IPS-11a (cell line): ENCODE measurements around the gene CABP2.
"Not testable (repeated sequence)": the region's sequence is repeated elsewhere in the genome, so short reads cannot be mapped to it uniquely, and the experiment has no call there.

Experiments
- H3K4me3 ChIP-seq: one replicate; pipeline ENCODE4 v1.5.1; 2013; ENCODE audit warnings: low read depth, low read length, control low read depth

The CABP2 gene

DNA sequence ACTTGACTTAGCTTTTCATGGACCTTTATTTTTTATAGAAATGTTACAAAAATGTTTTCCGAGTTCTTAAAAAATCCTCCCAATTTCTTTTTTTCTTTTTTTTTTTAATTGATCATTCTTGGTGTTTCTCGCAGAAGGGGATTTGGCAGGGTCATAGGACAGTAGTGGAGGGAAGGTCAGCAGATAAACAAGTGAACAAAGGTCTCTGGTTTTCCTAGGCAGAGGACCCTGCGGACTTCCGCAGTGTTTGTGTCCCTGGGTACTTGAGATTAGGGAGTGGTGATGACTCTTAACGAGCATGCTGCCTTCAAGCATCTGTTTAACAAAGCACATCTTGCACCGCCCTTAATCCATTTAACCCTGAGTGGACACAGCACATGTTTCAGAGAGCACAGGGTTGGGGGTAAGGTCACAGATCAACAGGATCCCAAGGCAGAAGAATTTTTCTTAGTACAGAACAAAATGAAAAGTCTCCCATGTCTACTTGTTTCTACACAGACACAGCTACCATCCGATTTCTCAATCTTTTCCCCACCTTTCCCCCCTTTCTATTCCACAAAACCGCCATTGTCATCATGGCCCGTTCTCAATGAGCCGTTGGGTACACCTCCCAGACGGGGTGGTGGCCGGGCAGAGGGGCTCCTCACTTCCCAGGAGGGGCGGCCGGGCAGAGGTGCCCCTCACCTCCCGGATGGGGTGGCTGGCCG lies 45.7 kb downstream of the CABP2 start:
- H3K4me3 ChIP-seq: not testable (repeated sequence)

DNA sequence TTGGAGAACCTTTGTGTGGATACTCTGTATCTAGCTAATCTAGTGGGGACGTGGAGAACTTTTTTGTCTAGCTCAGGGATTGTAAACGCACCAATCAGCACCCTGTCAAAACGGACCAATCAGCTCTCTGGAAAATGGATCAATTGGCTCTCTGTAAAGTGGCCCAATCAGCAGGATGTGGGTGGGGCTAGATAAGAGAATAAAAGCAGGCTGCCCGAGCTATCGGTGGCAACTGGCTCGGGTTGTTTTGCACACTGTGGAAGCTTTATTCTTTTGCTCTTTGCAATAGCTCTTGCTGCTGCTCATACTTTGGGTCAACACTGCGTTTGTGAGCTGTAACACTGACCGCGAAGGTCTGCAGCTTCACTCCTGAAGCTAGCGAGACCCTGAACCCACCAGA lies 46.6 kb downstream of the CABP2 start:
- not testable (repeated sequence) for H3K4me3 ChIP-seq

DNA sequence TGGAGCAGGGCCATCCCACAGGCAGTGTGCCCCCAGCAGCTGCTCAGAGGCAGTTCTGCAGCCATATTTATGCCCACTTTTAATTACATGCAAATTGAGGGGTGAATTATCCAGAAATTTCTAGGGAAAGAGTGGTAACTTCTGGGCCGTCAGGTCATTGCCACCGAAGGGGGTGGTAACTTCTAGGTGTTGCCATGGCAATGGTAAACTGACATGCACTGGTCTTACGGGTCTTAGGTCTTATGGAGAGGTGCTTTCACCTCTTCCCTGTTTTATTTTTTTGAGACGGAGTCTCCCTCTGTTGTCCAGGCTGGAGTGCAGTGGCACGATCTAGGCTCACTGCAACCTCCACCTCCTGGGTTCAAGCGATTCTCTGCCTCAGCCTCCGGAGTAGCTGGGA lies 50.4 kb downstream of the CABP2 start:
- H3K4me3 ChIP-seq: no peak overlapping the region

DNA sequence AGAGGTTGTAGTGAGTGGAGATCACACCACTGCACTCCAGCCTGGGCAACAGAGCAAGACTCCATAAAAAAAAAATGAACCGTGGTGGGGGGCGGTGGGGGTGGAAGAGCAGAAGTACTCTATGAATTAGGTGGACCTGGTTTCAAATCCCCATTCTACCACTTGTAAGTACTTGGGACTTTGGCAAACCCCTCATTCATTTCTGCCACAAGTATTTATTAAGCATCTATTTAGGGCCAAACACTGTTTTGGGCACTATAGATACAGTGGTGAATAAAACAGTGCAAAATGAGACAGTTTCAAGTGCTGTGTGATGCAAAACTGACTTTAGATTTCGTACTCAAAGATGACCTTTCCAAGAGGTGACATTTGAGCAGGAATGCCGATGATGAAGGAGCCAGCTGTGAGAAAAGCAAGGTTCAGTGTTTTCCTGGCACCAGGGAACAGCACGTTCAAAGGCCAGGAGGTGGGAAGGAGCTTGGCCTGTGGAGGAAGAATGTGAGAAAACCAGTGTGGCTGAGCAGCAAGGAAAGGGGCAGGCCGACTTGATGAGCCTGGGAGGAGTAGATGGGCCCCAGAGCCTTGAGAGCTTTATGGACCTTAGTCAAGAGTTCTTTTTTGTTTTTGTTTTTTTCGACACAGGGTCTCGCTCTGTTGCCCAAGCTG lies 52.8 kb downstream of the CABP2 start:
- H3K4me3 ChIP-seq: no peak overlapping the region

DNA sequence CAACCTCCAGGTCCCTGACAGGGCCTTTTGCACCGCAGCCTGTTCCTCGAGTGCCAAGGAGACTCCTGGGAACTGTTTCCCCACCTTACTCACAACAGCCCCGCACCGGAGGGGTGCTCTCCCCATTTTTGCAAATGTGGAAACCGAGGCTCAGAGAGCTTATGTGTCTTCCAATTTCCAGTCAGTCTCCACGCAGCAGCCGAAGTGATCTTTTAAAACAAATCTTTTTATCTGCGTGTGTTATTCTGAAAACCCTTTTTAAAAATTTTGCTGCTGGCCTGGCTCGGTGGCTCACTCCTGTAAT lies 53.8 kb downstream of the CABP2 start:
- H3K4me3 ChIP-seq: peak overlapping the region; percentile 31
